Pons (tissue), 1 donor: ENCODE data around the gene PHF3.
"Not testable (repeated sequence)": the region's sequence is repeated elsewhere in the genome, so short reads cannot be mapped to it uniquely, and the experiment has no call there.

ENCODE experiments used
- DNase-seq: peaks from one replicate; pipeline ENCODE4 v3.0.0-alpha.2; 2016; ENCODE audit warnings: low spot score

The PHF3 gene

DNA sequence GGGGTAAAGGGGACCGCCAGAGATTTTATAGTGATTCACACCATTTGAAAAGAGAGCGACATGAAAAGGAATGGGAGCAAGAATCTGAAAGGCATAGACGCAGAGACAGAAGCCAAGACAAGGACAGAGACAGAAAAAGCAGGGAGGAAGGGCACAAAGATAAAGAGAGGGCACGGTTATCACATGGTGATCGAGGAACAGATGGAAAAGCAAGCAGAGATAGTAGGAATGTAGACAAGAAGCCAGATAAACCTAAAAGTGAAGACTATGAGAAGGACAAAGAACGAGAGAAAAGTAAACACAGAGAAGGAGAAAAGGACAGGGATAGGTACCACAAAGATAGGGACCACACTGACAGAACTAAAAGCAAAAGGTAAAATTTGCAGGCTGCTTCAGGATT lies 77.7 kb downstream of the PHF3 start:
- DNase-seq = no peak

DNA sequence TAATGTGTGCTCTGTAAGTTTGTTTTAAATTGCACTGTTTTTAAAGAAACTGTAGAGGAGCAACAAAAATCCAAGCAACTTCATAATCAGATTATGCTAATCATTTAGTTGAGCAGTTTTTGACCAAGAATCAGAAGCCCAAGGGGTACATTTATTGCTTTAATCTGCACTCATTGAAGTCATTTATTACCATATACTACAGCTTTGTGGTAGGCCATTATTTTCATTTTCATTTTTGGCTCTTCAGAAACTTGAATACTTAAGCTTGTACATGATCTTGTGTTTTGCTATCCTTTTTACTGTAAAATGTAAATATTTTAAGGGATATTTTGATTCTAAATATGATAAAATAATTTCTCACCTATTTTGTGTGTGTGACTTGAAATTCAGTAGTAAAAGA lies 78.5 kb downstream of the PHF3 start:
- no peak for DNase-seq

GRCh38 chr6:63716169-63716568 lies 80.6 kb downstream of the PHF3 start:
- no peak for DNase-seq

GRCh38 chr6:63721181-63721580 lies 85.6 kb downstream of the PHF3 start:
- DNase-seq = no peak

- no peak for DNase-seq
These were observed 89.1 kb downstream of the PHF3 start for GRCh38 chr6:63724721-63725120.

DNA sequence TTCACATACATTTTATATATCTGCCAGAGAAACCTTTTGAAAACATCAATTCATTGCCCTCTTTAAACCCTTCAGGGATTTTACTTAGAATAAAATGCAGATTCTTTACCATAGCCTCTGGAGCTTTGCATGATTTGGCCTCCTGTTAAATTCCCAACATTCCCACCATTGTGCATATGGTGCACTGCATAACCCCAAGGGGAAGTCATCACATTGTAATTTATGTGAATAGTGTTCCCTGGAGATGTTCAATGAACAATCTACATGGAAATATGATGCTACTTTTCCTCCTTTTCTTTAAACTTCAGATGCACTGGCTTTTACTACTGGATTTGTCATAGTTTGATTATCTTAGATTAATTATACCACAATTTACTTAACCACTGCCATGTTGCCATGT lies 94.7 kb downstream of the PHF3 start:
- DNase-seq = no peak

- DNase-seq = no peak
These were observed 96.3 kb downstream of the PHF3 start for GRCh38 chr6:63731930-63732329.

GRCh38 chr6:63732336-63732735 lies 96.7 kb downstream of the PHF3 start:
- no peak for DNase-seq

DNA sequence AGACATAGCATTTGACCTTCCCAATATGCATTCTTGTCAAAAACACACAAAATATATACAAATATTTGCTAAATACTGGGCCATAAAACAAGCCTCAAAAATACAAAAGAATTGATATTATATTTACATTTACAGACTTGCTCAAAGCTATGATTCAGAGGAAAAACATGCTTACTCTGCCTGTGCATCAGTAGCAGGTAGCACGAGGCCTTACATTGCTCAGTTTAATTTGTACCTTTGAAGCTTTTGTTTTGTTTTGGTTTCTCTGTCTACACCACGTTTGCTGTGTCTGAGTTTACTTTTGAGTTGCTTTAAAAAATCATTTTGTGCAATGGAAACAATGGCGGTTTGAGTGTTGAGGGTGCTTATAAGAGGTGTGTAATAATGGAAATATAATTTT lies 99.3 kb downstream of the PHF3 start:
- no peak for DNase-seq

DNA sequence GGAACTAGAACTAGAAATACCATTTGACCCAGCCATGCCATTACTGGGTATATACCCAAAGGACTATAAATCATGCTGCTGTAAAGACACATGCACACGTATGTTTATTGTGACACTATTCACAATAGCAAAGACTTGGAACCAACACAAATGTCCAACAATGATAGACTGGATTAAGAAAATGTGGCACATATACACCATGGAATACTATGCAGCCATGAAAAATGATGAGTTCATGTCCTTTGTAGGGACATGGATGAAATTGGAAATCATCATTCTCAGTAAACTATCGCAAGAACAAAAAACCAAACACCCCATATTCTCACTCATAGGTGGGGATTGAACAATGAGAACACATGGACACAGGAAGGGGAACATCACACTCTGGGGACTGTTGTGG lies 102.6 kb downstream of the PHF3 start:
- DNase-seq = not testable (repeated sequence)

- no peak for DNase-seq
These were observed 103.6 kb downstream of the PHF3 start for GRCh38 chr6:63739094-63739687.

- no peak for DNase-seq
These were observed 105.1 kb downstream of the PHF3 start for GRCh38 chr6:63740709-63741108.

DNA sequence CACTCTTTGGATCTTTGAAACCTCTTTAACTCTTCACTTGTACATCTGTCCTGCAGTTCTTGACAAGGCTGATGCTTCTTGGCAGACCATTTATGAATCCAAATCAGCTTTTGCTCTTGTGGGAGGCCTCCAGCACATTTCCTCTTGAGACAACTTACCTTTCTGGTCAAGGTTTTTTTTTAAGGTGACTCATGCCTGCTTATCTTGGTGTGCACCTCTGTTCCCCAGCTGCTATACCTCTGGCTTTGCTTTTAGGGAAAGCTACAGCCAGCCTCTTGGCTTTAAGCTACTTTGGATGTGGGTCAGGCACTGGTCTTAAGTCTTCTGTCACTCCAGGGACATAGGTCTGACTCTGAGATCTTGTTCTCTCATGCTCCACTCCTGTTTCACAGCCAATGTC lies 106.5 kb downstream of the PHF3 start:
- no peak for DNase-seq

GRCh38 chr6:63743691-63744090 lies 108.1 kb downstream of the PHF3 start:
- no peak for DNase-seq

GRCh38 chr6:63744810-63745209 lies 109.2 kb downstream of the PHF3 start:
- DNase-seq = no peak

DNA sequence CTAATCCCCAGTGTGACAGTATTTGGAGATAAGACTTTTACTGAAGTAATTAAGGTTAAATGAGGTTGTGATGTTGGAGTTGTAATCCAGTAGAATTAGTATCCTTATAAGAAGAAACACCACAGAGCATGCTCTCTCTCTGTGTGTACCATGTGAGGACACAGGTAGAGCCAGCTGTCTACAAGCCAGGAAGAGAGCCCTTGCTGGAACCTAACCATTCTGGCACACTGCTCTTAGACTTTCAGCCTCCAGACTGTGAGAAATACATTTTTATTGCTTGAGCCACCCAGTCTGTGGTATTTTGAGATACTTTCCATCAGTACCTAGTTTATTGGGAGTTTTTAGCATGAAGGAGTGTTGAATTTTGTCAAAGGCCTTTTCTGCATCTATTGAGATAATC lies 110.2 kb downstream of the PHF3 start:
- DNase-seq = no peak

GRCh38 chr6:63750400-63750799 lies 114.8 kb downstream of the PHF3 start:
- DNase-seq = no peak

GRCh38 chr6:63757275-63757674 lies 121.7 kb downstream of the PHF3 start:
- DNase-seq = not testable (repeated sequence)

DNA sequence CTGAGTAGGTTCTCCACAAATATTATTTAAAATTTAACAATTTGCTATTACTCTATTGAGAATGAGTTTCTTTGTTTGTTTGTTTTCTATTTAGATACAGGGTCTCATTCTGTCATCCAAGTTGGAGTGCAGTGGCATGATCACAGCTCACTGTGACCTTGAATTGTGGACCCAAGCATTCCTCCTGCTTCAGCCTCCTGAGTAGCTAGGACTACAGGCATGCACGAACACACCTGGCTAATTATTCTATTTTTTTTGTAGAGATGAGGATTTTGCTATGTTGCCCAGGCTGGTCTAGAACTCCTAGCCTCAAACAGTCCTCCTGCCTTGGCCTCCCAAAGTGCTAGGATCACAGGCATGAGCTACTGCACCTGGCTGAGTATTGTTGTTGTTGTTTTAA lies 122.2 kb downstream of the PHF3 start:
- DNase-seq = no peak

DNA sequence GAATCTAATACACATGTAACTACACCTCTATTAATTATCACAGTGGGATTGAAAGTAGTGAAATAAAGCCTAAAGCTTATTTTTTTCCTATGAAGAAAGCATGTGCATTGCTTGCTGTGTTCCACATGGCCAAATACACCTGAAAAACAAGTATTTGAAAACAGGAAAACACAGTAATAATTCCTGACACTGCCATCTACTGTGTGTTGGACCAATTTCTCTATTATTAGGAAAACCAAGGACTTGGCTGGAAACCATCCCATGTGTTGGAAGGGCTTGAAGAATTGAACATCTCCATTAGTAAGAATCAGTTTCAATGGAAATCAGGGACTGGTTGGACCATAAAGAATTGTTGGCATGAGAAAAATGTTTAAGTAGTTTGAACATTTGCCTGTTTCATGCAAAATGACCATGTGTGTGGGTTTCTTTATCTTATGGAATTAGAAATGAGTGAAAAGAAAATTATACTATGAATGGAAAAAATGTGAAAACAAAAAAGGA lies 124.1 kb downstream of the PHF3 start:
- DNase-seq = peak; percentile 21

DNA sequence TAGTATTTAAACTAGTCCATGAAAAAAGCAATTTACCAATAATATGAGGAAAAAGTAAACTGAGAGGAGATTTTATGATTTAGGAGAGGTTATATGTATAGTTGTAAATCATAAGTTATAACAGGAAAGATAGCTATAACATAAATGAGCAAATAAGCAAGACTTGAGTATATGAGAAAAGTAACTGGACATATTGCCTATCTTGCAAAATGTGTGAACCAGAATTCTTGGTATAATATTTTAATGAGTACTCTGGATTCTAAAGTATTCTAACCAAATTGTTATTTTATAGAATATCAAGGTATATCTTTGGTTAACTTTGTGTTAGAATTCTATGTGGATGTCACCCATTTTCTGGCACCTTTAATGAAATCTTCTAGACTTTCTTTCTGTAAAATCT lies 124.6 kb downstream of the PHF3 start:
- DNase-seq = no peak

DNA sequence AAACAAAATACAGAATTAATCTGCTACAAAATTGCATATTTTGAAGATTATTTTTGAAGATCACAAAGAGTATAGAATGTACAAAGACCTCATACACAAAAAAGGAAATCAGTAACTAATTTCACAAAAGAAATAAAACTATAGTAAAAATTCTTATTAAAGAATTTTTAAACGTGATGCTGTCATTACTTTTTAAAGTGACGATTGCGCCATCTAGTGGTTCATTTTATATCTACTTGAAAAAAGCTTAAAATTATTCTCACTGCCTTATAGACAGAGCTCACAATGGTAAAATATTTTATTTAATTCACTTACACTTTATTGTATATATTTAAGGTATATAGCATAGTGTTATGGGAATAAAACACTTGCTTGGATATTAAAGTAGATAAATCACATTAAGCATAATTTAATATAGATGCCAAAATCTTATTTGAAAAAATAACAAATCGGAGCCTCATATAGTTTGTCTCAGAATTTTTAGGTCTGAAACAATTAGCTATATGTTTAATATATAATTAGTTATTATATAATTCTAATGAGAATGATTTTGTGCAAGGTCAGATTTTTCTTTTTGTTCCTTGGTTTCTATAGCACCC lies 128.8 kb downstream of the PHF3 start:
- DNase-seq = peak; percentile 74
